Measurements from ENCODE around the gene DEDD2. TPM values are rescaled to one million over a fixed set of nuclear protein-coding genes. Genes with fewer than 3 reads are reported as not detected.

The DEDD2 gene
- total RNA-seq, 1 experiment from 2014 or later: 32.7 TPM

- ChIA-PET RAD21 (ENCODE audit: low non-redundant PET in 1 of 2, low total read pairs in 2 of 2, uncharacterized antibody in 2 of 2, unreplicated experiment in 2 of 2) (no interaction called here), POLR2A (interaction anchor here (0.6 to 0.8 kb wide), 3 partner anchors 13 to 30 kb away, joined by 3 to 4 read pairs (median 3); no protein-coding TSS in a partner anchor)
- BruUV-seq (replicated peaks): no TSS peak
Observed at GRCh38 chr19:42249149-42249750, 31.8 kb upstream of the DEDD2 start.

More at GRCh38 chr19:42249149-42249750, 31.8 kb upstream of the DEDD2 start:
- H3K9me3 ChIP-seq (ENCODE audit: control insufficient read depth in 1 of 2, insufficient read depth in 1 of 2, low read depth in 1 of 2, low read length in 2 of 2): no peaks in the 10 kb centered on the region
- no peak overlapping the region; the same call in 1 of the 2 replicates for H3K27ac ChIP-seq (ENCODE audit: low read depth, low read length)
- H3K4me2 ChIP-seq (ENCODE audit: low read length): no peak overlapping the region
- H3K9ac ChIP-seq (ENCODE audit: low read length): no peak overlapping the region
- peaks cover 26 to 51% of the 10 kb centered on the region in 2 experiments for H3K4me1 ChIP-seq (ENCODE audit: control insufficient read depth in 1 of 2, insufficient read depth in 2 of 2, low read length in 2 of 2)
- H4K20me1 ChIP-seq (ENCODE audit: insufficient read depth): peaks cover 3% of the 10 kb centered on the region; the same call in 1 of the 2 replicates
- no peaks in the 10 kb centered on the region for H3K9me2 ChIP-seq (ENCODE audit: insufficient read depth)
- CTCF ChIA-PET: no interaction called here
- ATAC-seq (no peak), DNase-seq (ENCODE audit: low read depth, low spot score) (no peak)
- peaks cover 47% of the 10 kb centered on the region for H3K79me2 ChIP-seq (ENCODE audit: insufficient read depth, low read length)
- no peak overlapping the region for H3K4me3 ChIP-seq (replicated peaks in 1 of 2; ENCODE audit: low read depth in 1 of 2, low read length in 2 of 2)
- TF ChIP-seq CEBPB (IDR thresholded peaks at IDR 0.05; ENCODE audit: low read depth) (no peak), SIN3A (IDR thresholded peaks at IDR 0.05; ENCODE audit: low read depth) (no peak), POLR2A (IDR thresholded peaks at IDR 0.05; ENCODE audit: borderline replicate concordance, extremely low read depth, insufficient read depth, insufficient read length) (no peak), ELF1 (IDR thresholded peaks at IDR 0.05; ENCODE audit: borderline replicate concordance, low read depth) (no peak), CTCF (IDR thresholded peaks at IDR 0.05 in 2 of 3, conservative IDR thresholded peaks at IDR 0.05 in 1 of 3; ENCODE audit: borderline replicate concordance in 1 of 3, insufficient read depth in 1 of 3, low read depth in 2 of 3, low read length in 2 of 3) (no peak), EGR1 (IDR thresholded peaks at IDR 0.05; ENCODE audit: low read depth) (no peak), ATF3 (IDR thresholded peaks at IDR 0.05) (no peak), YY1 (IDR thresholded peaks at IDR 0.05; ENCODE audit: extremely low read depth, insufficient replicate concordance, low read depth, low read length) (no peak), EZH2 (IDR thresholded peaks at IDR 0.05) (no peak), JUND (IDR thresholded peaks at IDR 0.05) (no peak), MAX (IDR thresholded peaks at IDR 0.05) (no peak), CBX3 (IDR thresholded peaks at IDR 0.05; ENCODE audit: low read depth) (no peak), REST (IDR thresholded peaks at IDR 0.05; ENCODE audit: low read depth) (no peak), ZBTB33 (IDR thresholded peaks at IDR 0.05; ENCODE audit: extremely low read depth, insufficient replicate concordance, low read length) (no peak), SP1 (IDR thresholded peaks at IDR 0.05; ENCODE audit: low read depth) (no peak)
- intact Hi-C loops (cut with micrococcal nuclease): no loop called here
- no peaks in the 10 kb centered on the region for H3K27me3 ChIP-seq (ENCODE audit: insufficient read depth, low read length)
- no peak overlapping the region for H2AFZ ChIP-seq (ENCODE audit: low read depth, low read length, poor library complexity, severe bottlenecking)
- peaks cover 0 to 7% of the 10 kb centered on the region in 2 experiments; a peak in 2 of 4 replicates for H3K36me3 ChIP-seq (ENCODE audit: control insufficient read depth in 1 of 2, insufficient read depth in 2 of 2, low read length in 2 of 2)
